Gastroesophageal sphincter (tissue), 3 donors: Measurements from ENCODE around the gene HECW1.

Experiments used
- CTCF ChIP-seq, 4 experiments: fragments of 200-600 bp in 2 of 4; fragments of 450-650 bp in 2 of 4; sonication (generic) in 1 of 4; IDR thresholded peaks; one replicate each; pipeline ENCODE4 v1.5.1; 2017 to 2019; ENCODE audit warnings: antibody characterized with exemption in 4 of 4, mild to moderate bottlenecking in 2 of 4, moderate library complexity in 2 of 4
- POLR2A ChIP-seq, 2 donors: fragments of 450-650 bp; IDR thresholded peaks; one replicate each; pipeline ENCODE4 v1.6.1; 2017; ENCODE audit warnings: antibody characterized with exemption in 2 of 2, mild to moderate bottlenecking in 2 of 2, moderate library complexity in 1 of 2
- POLR2AphosphoS5 ChIP-seq: sonication (generic); formaldehyde crosslinking; IDR thresholded peaks from one replicate; pipeline ENCODE4 v1.6.1; 2017; ENCODE audit warnings: antibody characterized with exemption

- TF ChIP-seq CTCF (IDR thresholded peaks at IDR 0.05) (no peak), POLR2A (IDR thresholded peaks at IDR 0.05) (no peak), POLR2AphosphoS5 (no peak)
Observed at GRCh38 chr7:43496596-43496995, 384.1 kb downstream of the HECW1 start.
